ENCODE measurements around the gene GLP2R. TPM values are rescaled to one million over a fixed set of nuclear protein-coding genes. Genes with fewer than 3 reads are reported as not detected.

Gene GLP2R
- total and polyA plus RNA-seq, 2 of the 13 experiments (the other 11 are each of a cell fraction or from before 2014, with no cell fraction given), result 0.65 to 1.4 TPM

DNA sequence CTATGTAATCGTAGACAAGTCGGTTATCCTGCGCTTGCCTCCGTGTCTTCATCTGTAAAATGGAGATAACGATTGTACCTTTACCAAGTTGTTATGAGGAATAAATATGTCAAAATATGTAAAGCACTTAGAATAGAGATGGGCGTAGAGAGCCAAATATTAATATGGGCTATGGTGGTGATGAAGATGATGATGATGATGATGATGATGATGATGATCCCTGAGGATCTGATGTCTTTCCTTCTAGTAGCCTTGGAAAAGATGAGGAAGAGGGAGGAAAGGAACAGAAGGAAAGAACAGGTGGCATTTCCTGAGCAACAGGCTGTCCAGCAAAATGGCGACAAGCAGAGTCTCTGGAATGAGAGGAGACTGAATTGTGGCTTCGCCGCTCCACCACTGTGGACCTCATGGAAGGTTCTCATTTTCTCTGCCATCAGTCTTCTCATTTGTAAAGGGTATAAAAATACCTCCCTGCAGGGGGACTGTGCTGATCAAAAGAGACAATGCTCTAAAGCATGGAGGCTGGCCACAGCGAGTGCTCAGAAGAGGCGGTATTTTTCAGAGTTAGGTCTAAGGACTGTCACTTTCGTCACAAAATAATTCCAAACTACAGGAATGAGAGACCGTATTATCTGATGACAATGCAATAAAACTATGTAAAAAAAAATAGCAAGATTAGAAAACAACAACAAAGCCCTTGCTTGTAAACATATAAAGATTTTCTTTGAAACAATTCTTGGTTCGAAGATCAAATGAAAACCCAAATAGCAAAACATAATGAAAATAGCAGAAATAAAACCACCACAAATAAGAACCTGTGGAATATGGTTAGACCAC lies 96.5 kb downstream of the GLP2R start:
- Histone ChIP-seq H4K20me1 (ENCODE audit: insufficient read depth, low read length) (no peaks in the 10 kb centered on the region), H3K9ac (ENCODE audit: insufficient read depth, low read depth, low read length) (no peak overlapping the region), H3K36me3 (replicated peaks in 1 of 2; ENCODE audit: control insufficient read depth in 1 of 2, insufficient read depth in 2 of 2, low read length in 2 of 2) (no peaks in the 10 kb centered on the region), H3K4me1 (ENCODE audit: insufficient read depth, low read length) (no peaks in the 10 kb centered on the region), H3K4me3 (replicated peaks in 1 of 3; ENCODE audit: insufficient read depth in 1 of 3, low read depth in 2 of 3, low read length in 3 of 3) (no peak overlapping the region), H3K4me2 (ENCODE audit: low read depth, low read length) (no peak overlapping the region), H3K79me2 (ENCODE audit: insufficient read depth, low read length) (no peaks in the 10 kb centered on the region), H3K9me3 (ENCODE audit: low read length) (no peaks in the 10 kb centered on the region), H3K27ac (ENCODE audit: extremely low read length, insufficient read depth, low read length) (no peak overlapping the region), H3K27me3 (ENCODE audit: control insufficient read depth in 1 of 2, insufficient read depth in 2 of 2, low read length in 2 of 2) (peaks cover 3 to 16% of the 10 kb centered on the region in 2 experiments; a peak in 4 of 5 replicates), H2AFZ (ENCODE audit: low read length) (no peak overlapping the region)
- ChIA-PET POLR2A (no interaction called here), CTCF (ENCODE audit: low intra/inter-chr PET ratio, low total read pairs) (no interaction called here)
- no TSS peak for BruUV-seq (replicated peaks)
- ATAC-seq, result no peak
- in situ Hi-C loops (cut with HindIII; ENCODE audit: extremely low pct_ligation_motif_present, low pct_unique_long_range_greater_than_20kb), result no loop called here
- no peak for DNase-seq (ENCODE audit: low spot score)
- intact Hi-C loops (cut with micrococcal nuclease; ENCODE audit: unreplicated experiment), result no loop called here
- FAIRE-seq, result no peak
- TF ChIP-seq ZNF557 (CRISPR knock-in tag; IDR thresholded peaks at IDR 0.05) (no peak), CENPX (CRISPR knock-in tag; IDR thresholded peaks at IDR 0.05) (no peak), HOXA3 (CRISPR knock-in tag; IDR thresholded peaks at IDR 0.05) (no peak), MAFK (conservative IDR thresholded peaks at IDR 0.05 in 1 of 2, IDR thresholded peaks at IDR 0.05 in 1 of 2; ENCODE audit: low read length in 2 of 2) (peak; percentile 56 to 75; a peak in 3 of 4 replicates), RAD21 (CRISPR knock-in tag; IDR thresholded peaks at IDR 0.05) (no peak), MAFF (IDR thresholded peaks at IDR 0.05; ENCODE audit: low read depth, low read length) (peak; percentile 55), CREB1 (IDR thresholded peaks at IDR 0.05) (peak; percentile 51; the same call in 1 of the 2 replicates), CREB1 (CRISPR knock-in tag; IDR thresholded peaks at IDR 0.05) (no peak)
- TF ChIP-seq, protein P1, sequence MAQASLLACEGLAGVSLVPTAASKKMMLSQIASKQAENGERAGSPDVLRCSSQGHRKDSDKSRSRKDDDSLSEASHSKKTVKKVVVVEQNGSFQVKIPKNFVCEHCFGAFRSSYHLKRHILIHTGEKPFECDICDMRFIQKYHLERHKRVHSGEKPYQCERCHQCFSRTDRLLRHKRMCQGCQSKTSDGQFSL (CRISPR knock-in tag; IDR thresholded peaks at IDR 0.05), result no peak
- TF ChIP-seq, protein P2, sequence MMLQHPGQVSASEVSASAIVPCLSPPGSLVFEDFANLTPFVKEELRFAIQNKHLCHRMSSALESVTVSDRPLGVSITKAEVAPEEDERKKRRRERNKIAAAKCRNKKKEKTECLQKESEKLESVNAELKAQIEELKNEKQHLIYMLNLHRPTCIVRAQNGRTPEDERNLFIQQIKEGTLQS (CRISPR knock-in tag; IDR thresholded peaks at IDR 0.05), result no peak
- WGBS (ENCODE audit: low lambda C conversion rate), result 55% methylated on average over 14 of the region's 14 CpGs
